Measurements from ENCODE around the gene ARHGAP26.
"Not testable (repeated sequence)": the region's sequence is repeated elsewhere in the genome, so short reads cannot be mapped to it uniquely, and the experiment has no call there.

The ARHGAP26 gene

DNA sequence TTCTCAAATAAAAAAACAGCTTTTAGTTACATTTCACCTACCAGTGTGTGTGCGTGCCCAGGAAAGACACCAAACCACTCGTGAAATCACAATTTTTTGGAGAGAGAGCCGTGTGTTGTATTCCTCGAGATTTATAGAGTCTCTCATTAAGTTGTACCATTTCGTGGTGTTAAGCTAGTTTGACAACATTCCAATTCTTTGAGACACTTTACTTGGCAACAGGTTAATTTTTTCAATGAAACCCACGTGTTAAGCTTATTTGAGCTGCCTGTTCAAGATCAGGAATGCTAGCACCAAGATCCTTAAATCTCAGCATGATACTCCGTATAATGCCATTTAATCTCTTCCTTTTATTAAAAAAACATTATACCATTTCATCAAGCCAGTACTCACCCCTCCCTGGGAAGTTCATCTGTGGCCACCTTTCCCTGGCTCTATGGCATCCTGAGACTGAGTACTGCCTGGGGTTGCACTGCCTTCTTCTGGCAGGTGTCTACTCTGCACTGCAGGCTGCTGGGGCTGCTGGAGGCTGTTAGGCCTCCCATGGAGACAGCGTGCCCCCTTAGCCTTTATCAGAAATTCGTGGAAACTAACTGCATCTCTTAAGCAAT lies 143.7 kb downstream of the ARHGAP26 start:
- no peak for DNase-seq

DNA sequence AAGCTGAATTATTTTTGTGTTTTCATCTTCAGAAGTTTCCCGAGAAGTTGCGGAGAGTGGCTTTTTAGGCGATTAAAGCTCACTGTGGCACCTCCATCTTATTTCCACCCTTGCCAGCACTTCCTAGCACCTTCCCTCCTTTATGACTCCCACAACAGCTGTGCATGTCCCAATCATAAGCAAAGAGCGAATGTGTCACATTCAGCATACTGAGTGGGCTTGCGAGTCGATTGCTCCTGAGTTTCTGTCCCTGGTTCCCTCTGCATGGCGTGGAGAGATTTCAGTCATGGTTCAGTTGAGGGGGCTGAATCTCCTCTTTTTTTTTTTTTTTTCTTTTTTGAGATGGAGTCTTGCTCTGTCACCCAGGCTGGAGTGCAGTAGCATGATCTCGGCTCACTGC lies 144.9 kb downstream of the ARHGAP26 start:
- DNase-seq: no peak

GRCh38 chr5:142915813-142916424 lies 145.7 kb downstream of the ARHGAP26 start:
- DNase-seq: no peak

GRCh38 chr5:142918959-142919635 lies 148.9 kb downstream of the ARHGAP26 start:
- no peak for DNase-seq

GRCh38 chr5:142920849-142921612 lies 150.9 kb downstream of the ARHGAP26 start:
- no peak for DNase-seq

DNA sequence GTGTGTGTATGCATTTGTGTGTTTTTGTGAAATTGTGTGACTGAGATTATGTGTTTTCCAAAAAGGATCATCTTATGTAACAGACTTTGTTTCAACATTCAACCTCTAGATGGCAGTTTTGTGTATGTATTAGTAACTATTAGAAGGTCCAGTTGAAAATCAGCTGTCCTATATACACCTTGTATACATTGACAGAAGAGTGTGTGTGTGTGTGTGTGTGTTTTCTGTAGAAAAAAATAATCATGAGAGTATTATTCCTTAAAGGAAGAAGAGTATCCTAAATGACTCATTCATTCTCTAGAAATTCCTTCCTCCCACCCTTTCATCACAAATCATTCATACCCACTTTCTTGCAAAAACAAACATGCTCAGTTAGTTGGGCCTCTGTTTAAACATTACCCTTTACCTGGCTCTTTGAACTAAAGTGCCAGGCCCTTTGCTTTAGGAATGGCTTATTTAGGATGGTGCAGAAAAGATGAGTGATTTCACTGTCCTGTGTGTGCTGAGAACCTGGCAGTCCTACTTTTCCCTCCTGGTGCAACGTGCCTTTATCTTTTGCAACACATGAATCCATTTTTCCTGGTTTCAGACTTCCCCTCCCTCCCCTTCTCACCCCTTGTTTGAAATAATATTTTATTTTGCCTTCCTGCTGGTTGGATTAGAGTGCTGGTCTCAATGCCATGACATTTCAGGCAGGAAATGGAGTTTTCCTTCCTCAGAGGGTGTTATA lies 152.2 kb downstream of the ARHGAP26 start:
- peak; percentile 50 for DNase-seq

DNA sequence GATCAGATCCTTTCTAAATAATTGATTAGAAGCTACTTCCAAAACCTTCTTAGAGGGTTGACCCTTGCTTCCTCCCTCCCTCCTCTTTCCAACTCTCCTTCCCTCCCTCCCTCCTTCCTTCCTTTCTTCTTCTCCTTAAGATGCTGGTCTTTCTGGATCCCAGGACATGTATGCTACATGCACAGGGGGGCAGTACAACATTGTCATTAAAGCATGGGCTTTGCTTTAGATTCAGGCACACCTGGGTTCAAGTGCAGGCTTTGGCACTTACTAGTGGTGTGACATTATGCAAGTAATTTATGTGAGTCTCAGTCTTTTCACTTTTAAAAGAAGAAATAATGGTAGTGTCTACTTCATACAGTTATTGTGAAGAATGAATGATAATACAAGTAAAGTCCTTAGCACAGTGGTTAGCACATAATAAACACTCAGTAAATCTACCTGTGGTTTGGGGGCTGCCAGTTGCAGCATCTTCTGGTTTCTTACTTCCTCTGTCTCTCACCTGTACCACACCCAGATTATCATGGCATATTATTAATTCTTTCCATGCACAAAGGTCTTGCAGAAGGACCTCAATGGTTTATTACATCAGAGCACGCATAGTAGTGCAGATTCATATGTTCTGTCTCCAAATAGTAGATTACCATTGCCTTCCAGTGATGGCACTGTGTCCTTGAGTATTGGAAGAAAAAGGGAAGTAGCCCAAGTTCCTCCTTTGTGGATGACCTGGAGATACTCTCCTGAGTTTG lies 154.1 kb downstream of the ARHGAP26 start:
- no peak for DNase-seq

DNA sequence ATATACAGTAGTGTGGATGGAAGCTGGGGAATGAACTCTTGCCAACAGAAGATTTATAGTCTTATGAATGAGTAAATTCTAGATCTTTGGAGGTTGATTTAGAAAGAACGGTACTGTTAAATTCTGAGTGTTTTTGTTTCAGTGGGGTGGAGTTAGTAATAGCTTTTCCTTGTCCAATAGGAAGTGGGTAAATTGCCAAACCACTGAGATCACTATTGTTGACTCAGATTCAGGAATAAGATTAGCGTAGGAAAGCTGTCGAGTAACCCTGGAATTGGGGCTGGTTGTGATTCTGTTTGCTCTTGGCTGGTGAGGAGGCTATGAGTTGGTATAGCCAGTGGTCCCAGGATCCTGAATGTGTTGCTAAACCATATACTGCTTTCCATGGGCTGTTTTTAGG lies 155.6 kb downstream of the ARHGAP26 start:
- no peak for DNase-seq

- DNase-seq: no peak
Observed at GRCh38 chr5:142926549-142926948, 156.4 kb downstream of the ARHGAP26 start.

DNA sequence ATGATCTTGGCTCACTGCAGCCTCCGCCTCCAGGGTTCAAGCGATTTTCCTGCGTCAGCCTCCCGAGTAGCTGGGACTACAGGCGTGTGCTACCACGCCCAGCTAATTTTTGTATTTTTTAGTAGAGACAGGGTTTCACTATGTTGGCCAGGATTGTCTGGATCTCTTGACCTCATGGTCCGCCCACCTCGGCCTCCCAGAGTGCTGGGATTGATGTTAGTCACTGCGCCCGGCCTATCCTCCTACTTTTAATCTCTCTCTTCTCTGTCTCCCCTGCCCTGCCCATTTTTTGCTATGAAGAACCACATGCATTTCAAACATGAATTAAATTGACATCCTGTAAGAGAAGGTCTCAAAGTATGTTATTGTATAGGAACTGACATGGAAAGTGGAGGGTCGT lies 158.8 kb downstream of the ARHGAP26 start:
- DNase-seq: not testable (repeated sequence)

DNA sequence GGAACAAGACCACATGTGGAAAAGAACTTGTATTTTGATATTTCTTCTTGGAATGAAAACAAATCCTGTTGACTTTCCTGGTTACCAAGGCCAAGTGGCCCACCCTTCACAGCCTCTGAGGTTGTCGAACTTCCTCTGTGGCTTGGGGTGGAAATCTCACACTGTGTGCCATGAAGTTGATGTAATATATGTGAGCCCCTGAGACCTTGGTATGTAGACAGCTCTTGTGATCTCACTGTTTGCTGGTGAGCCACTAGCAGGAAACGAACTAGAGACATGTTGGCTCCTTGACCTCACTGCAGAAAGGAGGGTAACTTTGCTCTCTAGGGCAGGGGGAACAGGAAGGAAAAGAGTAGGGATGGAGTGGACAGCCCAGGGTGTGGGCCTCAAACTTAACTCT lies 159.4 kb downstream of the ARHGAP26 start:
- no peak for DNase-seq

- no peak for DNase-seq
Observed at GRCh38 chr5:142930395-142931110, 160.4 kb downstream of the ARHGAP26 start.

- no peak for DNase-seq
Observed at GRCh38 chr5:142931896-142932686, 161.9 kb downstream of the ARHGAP26 start.

GRCh38 chr5:142934051-142934762 lies 164.0 kb downstream of the ARHGAP26 start:
- no peak for DNase-seq

- no peak for DNase-seq
Observed at GRCh38 chr5:142935014-142935413, 164.8 kb downstream of the ARHGAP26 start.

GRCh38 chr5:142937374-142937773 lies 167.2 kb downstream of the ARHGAP26 start:
- DNase-seq: no peak

DNA sequence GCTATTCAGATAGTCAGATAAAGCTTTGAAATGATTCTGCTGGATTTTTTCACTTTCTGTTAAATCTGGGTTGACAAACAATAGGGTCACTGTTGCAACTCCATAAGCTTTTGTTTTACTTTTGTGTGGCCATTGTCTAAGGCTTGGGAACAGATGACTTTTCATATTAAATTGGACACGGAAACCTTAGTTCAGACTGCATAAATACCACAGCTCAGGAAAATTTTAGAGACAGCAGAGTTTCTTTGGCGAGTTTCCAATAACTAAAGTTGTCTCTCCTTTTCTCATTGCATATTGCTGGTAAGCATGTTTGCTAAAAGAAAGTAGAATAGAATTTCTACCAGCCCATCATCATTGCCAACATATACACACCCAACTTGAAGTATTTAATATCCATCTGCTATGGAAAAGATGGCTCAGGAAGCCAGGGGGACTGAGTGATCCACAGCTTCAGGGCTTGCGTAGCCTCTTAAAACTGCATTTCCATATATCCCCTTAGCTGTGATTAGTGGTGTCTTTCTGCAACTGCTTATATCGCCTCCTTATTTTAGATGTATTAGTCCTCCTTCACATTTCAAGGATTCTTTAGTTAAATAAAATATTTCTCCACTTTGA lies 168.2 kb downstream of the ARHGAP26 start:
- DNase-seq: no peak

DNA sequence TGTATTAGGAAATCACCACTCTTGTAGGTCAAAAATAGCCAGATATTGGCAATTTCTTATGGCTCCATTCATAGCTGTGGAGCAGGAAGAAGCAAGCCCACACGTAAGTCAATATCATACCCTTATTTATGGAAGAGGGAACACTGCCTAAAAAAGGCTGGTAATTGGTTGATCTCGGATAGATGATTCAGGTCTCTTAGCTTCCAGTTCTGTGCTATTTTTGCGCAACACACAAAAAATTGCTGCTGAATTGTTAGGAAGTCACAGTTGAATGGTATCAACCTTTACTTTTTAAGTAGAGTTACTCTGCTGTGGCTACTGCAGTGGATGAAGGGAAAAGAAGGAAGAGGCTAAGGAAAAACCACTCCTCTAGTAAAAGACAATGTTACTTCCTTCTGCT lies 168.8 kb downstream of the ARHGAP26 start:
- no peak for DNase-seq

GRCh38 chr5:142939884-142940283 lies 169.7 kb downstream of the ARHGAP26 start:
- DNase-seq: no peak

DNA sequence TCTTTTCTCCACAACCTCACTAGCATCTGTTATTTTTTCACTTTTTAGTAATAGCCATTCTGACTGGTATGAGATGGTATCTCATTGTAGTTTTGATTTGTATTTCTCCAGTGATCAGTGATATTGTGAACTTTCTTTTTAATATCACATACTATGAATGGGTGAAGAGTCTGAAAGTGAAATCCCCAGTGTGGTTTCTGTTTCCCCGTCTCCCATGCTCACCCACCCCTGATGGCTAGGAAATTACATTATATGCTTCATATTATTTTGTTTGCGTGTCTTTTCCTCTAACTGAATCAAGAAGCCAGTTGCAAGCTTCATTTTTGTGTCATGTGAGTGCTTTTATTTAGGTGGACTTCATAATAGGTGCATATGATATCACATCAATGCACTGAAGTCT lies 171.1 kb downstream of the ARHGAP26 start:
- no peak for DNase-seq
